Right cardiac atrium (tissue), 5 donors: ENCODE data around the gene KISS1R. TPM values are rescaled to one million over a fixed set of nuclear protein-coding genes. Genes with fewer than 3 reads are reported as not detected.
A peak's percentile ranks its signal among the peaks of the same experiment; 100 is the strongest.
"Not testable (repeated sequence)": the region's sequence is repeated elsewhere in the genome, so short reads cannot be mapped to it uniquely, and the experiment has no call there.

Experiments
- ATAC-seq, 2 donors: fragments of 200-7000 bp; cut with Tn5 transposase; one replicate each; pipeline versions ENCODE4 v1.8.0 to v1.9.1; 2020; ENCODE audit warnings: moderate library complexity in 2 of 2, mild to moderate bottlenecking in 1 of 2
- DNase-seq, 3 donors: peaks; one replicate each; pipeline ENCODE4 v3.0.0-alpha.2; 2020
- H3K27ac ChIP-seq: one replicate; pipeline ENCODE4 v1.5.1; 2013; ENCODE audit warnings: mild to moderate bottlenecking, low read length, control low read depth, moderate library complexity
- H3K27me3 ChIP-seq: one replicate; pipeline ENCODE4 v1.6.1; 2013; ENCODE audit not compliant: control insufficient read depth, insufficient read depth
- H3K4me1 ChIP-seq: one replicate; pipeline ENCODE4 v1.6.1; 2013; ENCODE audit warnings: low read length; ENCODE audit not compliant: control insufficient read depth, insufficient read depth
- H3K4me3 ChIP-seq: one replicate; pipeline ENCODE4 v1.5.1; 2013; ENCODE audit warnings: low read length, control low read depth
- H3K9me3 ChIP-seq: one replicate; pipeline ENCODE4 v1.6.1; 2013; ENCODE audit warnings: low read length; ENCODE audit not compliant: control insufficient read depth
- WGBS: extraction: QIAGEN DNeasy Blood & Tissue Kit; methylation state at CpG from one replicate; pipeline ENCODE4 v1.1.7; 2013; 5-methylcytosine and 5-hydroxymethylcytosine counted together
- intact Hi-C, 4 donors: fragments of 100-400 bp; cut with DNase I; formaldehyde crosslinking; loops; one replicate each; pipeline versions ENCODE4 v1.11.0 to v1.14.0; 2022 to 2023
- polyA plus RNA-seq: library from polyadenylated mRNA; stranded (reverse); fragments of 200-250 nt; gene quantifications from one replicate; pipeline ENCODE4 v1.2.3, GENCODE V29; 2013
- total RNA-seq, 4 donors: library from RNA; stranded (reverse); fragmentation: NEBNext Ultra II Directional; extraction: Animal tissue kit (Norgen Biotek cat#: 25700); gene quantifications; one replicate each; pipeline ENCODE4 v1.2.1, GENCODE V29; 2021
- donor health status: healthy with polysubstance abuse.
- donor health status: DM: no; HTN: yes; CAD: no.
- donor health status: DM: no; HTN: no; CAD: no.
- donor health status: DM: no; HTN: yes; CAD: no; lungs with severe emphysema.
- donor health status: DM: yes; HTN: yes; CAD: no.

Gene KISS1R
- total and polyA plus RNA-seq, 5 donors = not detected

- H3K9me3 ChIP-seq = no peaks in the 10 kb centered on the region
- H3K27me3 ChIP-seq = no peaks in the 10 kb centered on the region
- H3K4me1 ChIP-seq = no peaks in the 10 kb centered on the region
- no peak overlapping the region for H3K4me3 ChIP-seq
- no peak for ATAC-seq
- intact Hi-C loops = no loop called here
- DNase-seq = no peak
- WGBS = 88% methylated on average over 14 of the region's 14 CpGs
- H3K27ac ChIP-seq = no peak overlapping the region
Observed at GRCh38 chr19:952049-952679, 35.0 kb downstream of the KISS1R start.

DNA sequence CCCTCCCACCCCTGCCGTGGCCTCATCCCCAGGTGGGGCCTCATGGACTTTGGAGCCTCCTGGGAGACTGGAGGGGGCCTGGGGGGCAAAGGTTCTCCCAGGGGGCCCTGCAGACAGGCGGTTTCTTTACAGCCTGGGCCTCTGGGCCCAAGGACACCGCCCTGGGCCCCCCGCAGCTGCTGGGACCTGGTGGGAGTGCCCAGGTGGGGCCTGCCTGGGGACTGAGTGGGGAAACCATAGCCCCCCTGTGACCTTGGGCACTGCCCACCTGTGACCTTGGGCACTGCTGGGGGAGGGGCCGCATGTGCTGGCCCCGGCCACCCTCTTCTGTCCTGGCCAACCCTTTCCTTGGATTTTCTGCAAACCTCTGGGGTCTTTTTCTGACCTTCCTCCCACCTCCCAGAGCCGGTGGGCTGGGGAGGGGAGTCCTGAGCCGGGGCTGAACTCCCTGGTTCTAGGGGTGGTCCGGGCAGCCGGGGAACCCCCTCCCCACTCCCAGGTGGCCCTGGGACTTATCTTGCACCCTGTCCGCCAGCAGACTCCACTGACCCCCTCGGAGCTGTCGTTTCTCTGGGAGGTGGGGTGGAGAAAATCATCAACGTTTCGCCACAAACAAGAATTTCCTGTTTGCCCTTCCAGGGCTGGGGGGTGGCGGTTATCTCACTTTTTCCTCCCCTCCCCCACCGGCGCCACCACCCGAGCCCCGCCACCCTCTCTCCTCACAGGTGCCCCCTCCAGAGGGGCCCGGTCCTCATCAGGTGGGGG is 35.7 kb downstream of the KISS1R start:
- H3K9me3 ChIP-seq = no peaks in the 10 kb centered on the region
- H3K4me3 ChIP-seq = no peak overlapping the region
- no peak overlapping the region for H3K27ac ChIP-seq
- ATAC-seq (no peak), DNase-seq (no peak)
- no peaks in the 10 kb centered on the region for H3K4me1 ChIP-seq
- H3K27me3 ChIP-seq = no peaks in the 10 kb centered on the region
- intact Hi-C loops = no loop called here
- 44% methylated on average over 21 of the region's 21 CpGs for WGBS

- Histone ChIP-seq H3K27me3 (no peaks in the 10 kb centered on the region), H3K4me3 (no peak overlapping the region), H3K9me3 (no peaks in the 10 kb centered on the region), H3K4me1 (no peaks in the 10 kb centered on the region), H3K27ac (no peak overlapping the region)
- ATAC-seq (no peak), DNase-seq (no peak)
- WGBS = 57% methylated on average over 33 of the region's 33 CpGs
- intact Hi-C loops = no loop called here
Observed at GRCh38 chr19:953445-954271, 36.5 kb downstream of the KISS1R start.

DNA sequence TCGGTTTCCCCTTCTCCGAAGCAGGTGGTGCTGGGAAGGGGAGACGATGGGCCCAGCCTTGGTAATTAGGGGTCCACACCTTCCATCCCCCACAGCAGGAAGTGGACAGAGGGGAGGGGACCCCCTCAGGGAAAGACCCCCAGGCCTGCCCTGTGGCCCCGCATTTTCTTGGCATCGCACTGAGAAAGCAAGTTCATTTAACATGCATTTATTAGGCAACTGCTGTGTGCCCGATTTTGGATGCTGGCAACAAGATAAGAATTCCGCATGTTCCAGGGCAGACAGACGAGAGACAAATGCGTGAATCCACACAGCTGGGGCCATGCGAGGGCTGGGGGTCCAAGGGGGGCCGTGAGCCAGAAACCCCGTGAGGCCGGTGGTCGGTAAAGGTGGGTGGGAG is 37.1 kb downstream of the KISS1R start:
- Histone ChIP-seq H3K4me1 (no peaks in the 10 kb centered on the region), H3K9me3 (no peaks in the 10 kb centered on the region), H3K4me3 (no peak overlapping the region), H3K27ac (no peak overlapping the region), H3K27me3 (no peaks in the 10 kb centered on the region)
- intact Hi-C loops = no loop called here
- DNase-seq (no peak), ATAC-seq (no peak)
- WGBS = 77% methylated on average over 14 of the region's 14 CpGs

GRCh38 chr19:954672-955494 is 37.8 kb downstream of the KISS1R start:
- Histone ChIP-seq H3K27me3 (no peaks in the 10 kb centered on the region), H3K4me1 (no peaks in the 10 kb centered on the region), H3K9me3 (no peaks in the 10 kb centered on the region), H3K4me3 (no peak overlapping the region), H3K27ac (no peak overlapping the region)
- intact Hi-C loops = no loop called here
- 72% methylated on average over 43 of the region's 43 CpGs for WGBS
- ATAC-seq (peak; percentile 20 to 27), DNase-seq (no peak)

DNA sequence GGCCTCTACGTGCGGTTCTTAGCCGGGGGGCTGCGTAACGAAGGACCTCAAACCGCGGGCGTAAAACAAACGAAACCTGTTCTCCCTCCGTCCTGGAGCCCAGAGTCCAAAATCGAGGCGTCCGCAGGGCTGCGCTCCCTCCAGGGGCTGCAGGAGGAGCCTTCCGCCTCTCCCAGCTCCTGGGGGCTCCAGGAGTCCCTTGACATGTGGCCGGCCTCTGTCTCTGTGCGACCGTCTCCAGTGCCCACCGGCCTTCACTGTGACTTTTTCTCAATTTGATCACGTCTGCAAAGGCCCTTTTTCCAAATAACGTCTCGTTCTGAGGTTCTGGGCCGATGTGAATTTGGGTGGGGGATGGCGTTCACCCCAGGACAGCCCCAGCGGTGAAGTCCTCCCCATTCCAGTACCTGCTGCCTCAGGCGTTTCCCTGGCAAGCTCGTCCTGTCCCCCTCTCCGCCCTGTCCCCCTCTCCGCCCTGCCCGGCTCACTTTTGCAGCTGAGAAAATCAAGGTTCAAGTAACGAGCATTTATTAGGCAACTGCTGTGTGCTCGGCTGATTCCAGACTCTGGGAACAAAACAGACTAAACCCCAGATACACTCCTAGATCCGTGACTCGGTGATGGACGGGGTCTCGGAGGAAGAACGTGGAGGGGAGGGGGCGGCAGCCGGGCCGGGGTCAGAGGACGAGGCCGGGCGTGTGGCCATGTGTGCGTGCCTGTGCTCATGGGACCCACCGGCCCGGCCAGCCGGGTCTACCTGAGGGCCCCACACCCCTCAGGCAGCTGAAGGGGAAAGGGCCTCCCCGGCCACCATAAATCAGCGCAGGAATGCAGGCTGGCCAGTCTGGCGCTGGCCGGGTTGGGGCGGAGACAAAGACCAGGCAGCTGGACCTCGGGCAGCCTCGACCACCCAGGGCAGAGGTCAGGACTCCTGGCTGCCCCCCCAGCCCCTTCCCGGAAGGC is 39.0 kb downstream of the KISS1R start:
- Histone ChIP-seq H3K4me1 (no peaks in the 10 kb centered on the region), H3K9me3 (no peaks in the 10 kb centered on the region), H3K27me3 (no peaks in the 10 kb centered on the region), H3K4me3 (no peak overlapping the region), H3K27ac (no peak overlapping the region)
- 86% methylated on average over 55 of the region's 55 CpGs for WGBS
- no peak for DNase-seq
- intact Hi-C loops = no loop called here
- ATAC-seq = no peak

GRCh38 chr19:956766-957440 is 39.8 kb downstream of the KISS1R start:
- Histone ChIP-seq H3K9me3 (no peaks in the 10 kb centered on the region), H3K27ac (no peak overlapping the region), H3K4me3 (no peak overlapping the region), H3K4me1 (no peaks in the 10 kb centered on the region), H3K27me3 (no peaks in the 10 kb centered on the region)
- DNase-seq (no peak), ATAC-seq (no peak)
- WGBS = 62% methylated on average over 27 of the region's 27 CpGs
- intact Hi-C loops = no loop called here

DNA sequence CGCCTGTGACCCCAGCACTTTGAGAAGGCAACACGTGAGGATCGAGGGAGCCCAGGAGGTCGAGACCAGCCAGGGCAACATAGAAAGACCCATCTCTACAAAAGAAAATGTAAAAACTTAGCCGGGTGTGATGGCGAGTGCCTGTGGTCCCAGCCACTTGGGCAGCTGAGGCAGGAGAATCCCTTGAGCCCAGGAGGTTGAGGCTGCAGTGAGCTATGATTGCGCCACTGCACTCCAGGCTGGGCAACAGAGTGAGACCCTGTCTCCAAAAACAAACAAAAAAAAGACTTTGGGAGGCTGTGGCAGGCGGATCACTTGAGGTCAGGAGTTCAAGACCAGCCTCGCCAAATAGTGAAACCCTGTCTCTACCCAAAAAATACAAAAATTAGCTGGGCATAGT is 40.4 kb downstream of the KISS1R start:
- DNase-seq, H3K27me3 ChIP-seq, H3K27ac ChIP-seq, intact Hi-C loops, H3K4me1 ChIP-seq, H3K4me3 ChIP-seq, ATAC-seq, H3K9me3 ChIP-seq: not testable (repeated sequence)
- WGBS = 93% methylated on average over 9 of the region's 9 CpGs

GRCh38 chr19:958967-959855 is 42.1 kb downstream of the KISS1R start:
- WGBS = 89% methylated on average over 36 of the region's 36 CpGs
- ATAC-seq (no peak), DNase-seq (no peak)
- intact Hi-C loops = no loop called here
- Histone ChIP-seq H3K27ac (no peak overlapping the region), H3K4me1 (no peaks in the 10 kb centered on the region), H3K27me3 (no peaks in the 10 kb centered on the region), H3K4me3 (no peak overlapping the region), H3K9me3 (no peaks in the 10 kb centered on the region)
